ENCODE results near the gene KITLG. TPM values are rescaled to one million over a fixed set of nuclear protein-coding genes. Genes with fewer than 3 reads are reported as not detected.

KITLG gene
- total and polyA plus RNA-seq, 8 donors = 1.5 to 14.3 (median 5.1) TPM

DNA sequence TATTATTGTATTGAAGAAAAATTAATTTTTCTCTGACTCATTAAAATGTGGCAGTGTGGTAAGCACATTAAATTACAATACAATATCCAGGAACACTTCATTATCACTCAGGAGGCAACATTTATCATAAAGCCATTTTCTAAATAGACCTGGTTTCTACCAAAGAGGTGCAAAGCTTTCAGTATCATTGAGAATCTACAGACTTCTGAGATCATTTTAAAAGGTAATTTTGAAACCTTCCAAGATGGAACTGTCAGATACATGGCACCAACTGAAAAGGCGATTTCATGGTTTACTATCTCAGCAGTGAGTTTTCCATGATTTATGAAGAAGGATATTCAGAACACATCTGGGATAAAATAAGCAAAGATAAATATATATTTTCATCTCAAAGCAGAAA, 85.8 kb downstream of the KITLG start:
- Histone ChIP-seq H3K36me3 (no peaks in the 10 kb centered on the region), H3K27ac (no peak overlapping the region), H3K9me3 (no peaks in the 10 kb centered on the region), H3K4me3 (no peak overlapping the region), H3K4me1 (no peaks in the 10 kb centered on the region), H3K27me3 (no peaks in the 10 kb centered on the region)
- FAIRE-seq (no peak), DNase-seq (no peak), ATAC-seq (no peak)
- intact Hi-C loops (cut with DNase I) = no loop called here
- TF ChIP-seq, protein P1, sequence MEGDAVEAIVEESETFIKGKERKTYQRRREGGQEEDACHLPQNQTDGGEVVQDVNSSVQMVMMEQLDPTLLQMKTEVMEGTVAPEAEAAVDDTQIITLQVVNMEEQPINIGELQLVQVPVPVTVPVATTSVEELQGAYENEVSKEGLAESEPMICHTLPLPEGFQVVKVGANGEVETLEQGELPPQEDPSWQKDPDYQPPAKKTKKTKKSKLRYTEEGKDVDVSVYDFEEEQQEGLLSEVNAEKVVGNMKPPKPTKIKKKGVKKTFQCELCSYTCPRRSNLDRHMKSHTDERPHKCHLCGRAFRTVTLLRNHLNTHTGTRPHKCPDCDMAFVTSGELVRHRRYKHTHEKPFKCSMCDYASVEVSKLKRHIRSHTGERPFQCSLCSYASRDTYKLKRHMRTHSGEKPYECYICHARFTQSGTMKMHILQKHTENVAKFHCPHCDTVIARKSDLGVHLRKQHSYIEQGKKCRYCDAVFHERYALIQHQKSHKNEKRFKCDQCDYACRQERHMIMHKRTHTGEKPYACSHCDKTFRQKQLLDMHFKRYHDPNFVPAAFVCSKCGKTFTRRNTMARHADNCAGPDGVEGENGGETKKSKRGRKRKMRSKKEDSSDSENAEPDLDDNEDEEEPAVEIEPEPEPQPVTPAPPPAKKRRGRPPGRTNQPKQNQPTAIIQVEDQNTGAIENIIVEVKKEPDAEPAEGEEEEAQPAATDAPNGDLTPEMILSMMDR (IDR thresholded peaks at IDR 0.05) = no peak
- WGBS, 2 donors = 97 to 98% methylated on average over 1 of the region's 1 CpG

DNA sequence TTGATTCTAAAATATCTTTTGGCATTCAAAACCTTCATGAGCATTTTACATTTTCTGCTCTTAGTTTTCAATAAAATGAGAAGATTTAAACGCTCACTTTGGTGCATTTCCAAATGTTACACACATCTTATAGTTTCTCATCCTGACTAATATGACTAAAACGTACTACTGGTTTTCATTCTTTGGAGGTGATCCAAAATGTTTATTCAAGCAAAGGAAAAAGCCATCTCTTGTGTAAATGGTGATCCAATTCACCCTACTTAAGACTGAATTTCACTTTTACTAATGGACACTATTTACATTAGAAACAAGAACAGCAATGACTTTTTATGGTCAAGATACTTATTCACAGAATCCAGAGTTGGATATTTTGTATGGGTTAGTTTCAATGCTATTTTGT, 86.6 kb downstream of the KITLG start:
- no peak overlapping the region for H3K4me3 ChIP-seq
- H3K27me3 ChIP-seq = no peaks in the 10 kb centered on the region
- 67 to 70% methylated on average over 2 of the region's 2 CpGs for WGBS, 2 donors
- H3K36me3 ChIP-seq = no peaks in the 10 kb centered on the region
- ATAC-seq (no peak), DNase-seq (no peak), FAIRE-seq (no peak)
- H3K27ac ChIP-seq = no peak overlapping the region
- H3K4me1 ChIP-seq = no peaks in the 10 kb centered on the region
- TF ChIP-seq, protein P1 (IDR thresholded peaks at IDR 0.05) = no peak
- H3K9me3 ChIP-seq = no peaks in the 10 kb centered on the region
- intact Hi-C loops (cut with DNase I) = no loop called here

DNA sequence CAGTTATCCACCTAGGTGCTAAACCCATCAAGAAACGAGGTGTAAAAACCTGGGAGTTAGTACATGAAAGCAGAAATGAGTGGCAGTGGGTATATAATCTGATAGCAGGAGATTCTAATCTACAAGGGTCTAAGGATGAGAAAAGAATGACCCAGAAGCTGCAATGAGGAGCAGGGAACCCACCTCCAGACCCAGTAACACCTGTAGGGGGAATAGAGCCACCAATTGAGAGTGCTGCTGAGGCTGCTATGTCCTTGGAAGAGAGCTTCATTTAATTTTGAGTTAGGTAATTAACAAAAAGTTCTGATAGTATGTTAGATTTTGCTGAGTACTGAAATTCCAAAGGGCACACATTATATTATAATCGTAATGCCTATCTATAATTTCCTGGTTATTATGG, 89.8 kb downstream of the KITLG start:
- Histone ChIP-seq H3K27me3 (no peaks in the 10 kb centered on the region), H3K27ac (no peak overlapping the region), H3K4me1 (no peaks in the 10 kb centered on the region), H3K36me3 (no peaks in the 10 kb centered on the region), H3K4me3 (no peak overlapping the region), H3K9me3 (no peaks in the 10 kb centered on the region)
- no peak for ATAC-seq
- FAIRE-seq = no peak
- 88% methylated on average over 2 of the region's 2 CpGs for WGBS, 2 donors
- intact Hi-C loops (cut with DNase I) = no loop called here
- DNase-seq = no peak
- TF ChIP-seq, protein P1 (IDR thresholded peaks at IDR 0.05) = no peak

DNA sequence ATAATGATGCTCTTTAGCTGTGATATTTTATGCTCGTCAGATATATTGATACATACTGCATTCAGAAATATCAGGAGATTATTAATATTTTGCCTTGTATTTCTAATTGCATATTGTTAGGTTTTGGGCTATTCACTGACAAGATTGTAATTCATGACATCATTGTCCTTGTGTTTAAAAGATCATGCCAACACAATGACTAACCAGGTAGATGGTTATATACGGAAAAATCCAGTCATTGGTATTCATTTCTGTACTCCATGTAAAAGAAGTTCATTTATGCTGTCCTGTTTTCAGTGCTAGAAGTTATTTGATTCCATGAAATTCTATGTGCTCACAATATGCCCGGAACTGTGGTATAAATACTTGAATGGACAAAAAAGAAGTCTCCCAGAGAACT, 107.5 kb downstream of the KITLG start:
- FAIRE-seq = no peak
- Histone ChIP-seq H3K36me3 (no peaks in the 10 kb centered on the region), H3K27ac (no peak overlapping the region), H3K9me3 (no peaks in the 10 kb centered on the region), H3K4me1 (no peaks in the 10 kb centered on the region), H3K4me3 (no peak overlapping the region), H3K27me3 (no peaks in the 10 kb centered on the region)
- WGBS, 2 donors = 90 to 94% methylated on average over 3 of the region's 3 CpGs
- no peak for DNase-seq
- intact Hi-C loops (cut with DNase I) = no loop called here
- no peak for ATAC-seq
- TF ChIP-seq, protein P1 (IDR thresholded peaks at IDR 0.05) = no peak

DNA sequence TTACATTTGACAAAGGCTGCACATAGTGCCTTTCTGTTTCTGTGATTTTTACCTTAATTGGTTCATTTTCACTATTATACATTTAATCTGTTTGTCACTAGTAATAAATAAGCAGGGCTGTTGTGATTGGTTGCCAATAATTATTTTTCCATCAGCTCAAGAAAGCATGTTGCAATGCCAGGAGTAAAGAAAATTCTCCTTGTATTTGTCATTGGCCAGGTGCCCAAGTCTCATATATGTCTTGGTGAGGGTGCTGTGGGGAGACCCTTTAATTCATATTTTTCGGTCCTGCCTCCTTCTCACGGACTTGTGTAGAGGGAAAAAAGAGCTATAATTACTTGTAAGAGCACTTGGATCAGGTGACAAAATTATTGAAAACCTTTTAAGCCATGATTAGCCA, 108.0 kb downstream of the KITLG start:
- 81 to 90% methylated on average over 2 of the region's 2 CpGs for WGBS, 2 donors
- Histone ChIP-seq H3K4me3 (no peak overlapping the region), H3K36me3 (no peaks in the 10 kb centered on the region), H3K4me1 (no peaks in the 10 kb centered on the region), H3K27ac (no peak overlapping the region), H3K9me3 (no peaks in the 10 kb centered on the region), H3K27me3 (no peaks in the 10 kb centered on the region)
- intact Hi-C loops (cut with DNase I) = no loop called here
- ATAC-seq = no peak
- TF ChIP-seq, protein P1 (IDR thresholded peaks at IDR 0.05) = no peak
- DNase-seq = no peak
- FAIRE-seq = no peak

Data from pancreas (tissue), 10 donors.